Dermis blood vessel endothelial cell (primary cell): ENCODE results near the gene OGFOD3. TPM values are rescaled to one million over a fixed set of nuclear protein-coding genes. Genes with fewer than 3 reads are reported as not detected.

Source experiments
- DNase-seq: peaks from one replicate; pipeline ENCODE4 v3.0.0; 2010
- total RNA-seq: library from RNA; depleted of rRNA; stranded (reverse); fragments of >200 nt; gene quantifications from 2 replicates; pipeline ENCODE4 v1.2.3, GENCODE V29; 2014

OGFOD3 gene
- total RNA-seq, 1 donor from 2014 or later, result 35.1 TPM

- DNase-seq, result no peak
Observed at GRCh38 chr17:82403662-82404660, 14.4 kb downstream of the OGFOD3 start.

GRCh38 chr17:82402865-82403264 lies 15.5 kb downstream of the OGFOD3 start:
- DNase-seq, result no peak

GRCh38 chr17:82400830-82401229 lies 17.6 kb downstream of the OGFOD3 start:
- no peak for DNase-seq

- DNase-seq, result no peak
Observed at GRCh38 chr17:82400206-82400605, 18.2 kb downstream of the OGFOD3 start.

GRCh38 chr17:82399601-82400101 lies 18.7 kb downstream of the OGFOD3 start:
- no peak for DNase-seq

GRCh38 chr17:82399041-82399441 lies 19.3 kb downstream of the OGFOD3 start:
- DNase-seq, result peak; percentile 64

GRCh38 chr17:82397449-82398335 lies 20.7 kb downstream of the OGFOD3 start:
- DNase-seq, result no peak

- no peak for DNase-seq
Observed at GRCh38 chr17:82396601-82397435, 21.6 kb downstream of the OGFOD3 start.

- DNase-seq, result no peak
Observed at GRCh38 chr17:82394278-82394677, 24.1 kb downstream of the OGFOD3 start.

- DNase-seq, result no peak
Observed at GRCh38 chr17:82392941-82393340, 25.4 kb downstream of the OGFOD3 start.

- DNase-seq, result no peak
Observed at GRCh38 chr17:82392209-82392920, 26.0 kb downstream of the OGFOD3 start.

GRCh38 chr17:82391496-82392066 lies 26.8 kb downstream of the OGFOD3 start:
- DNase-seq, result no peak

- DNase-seq, result no peak
Observed at GRCh38 chr17:82390860-82391435, 27.4 kb downstream of the OGFOD3 start.

- DNase-seq, result no peak
Observed at GRCh38 chr17:82390015-82390859, 28.1 kb downstream of the OGFOD3 start.

- DNase-seq, result no peak
Observed at GRCh38 chr17:82389379-82389778, 29.0 kb downstream of the OGFOD3 start.

- DNase-seq, result no peak
Observed at GRCh38 chr17:82388922-82389283, 29.5 kb downstream of the OGFOD3 start.

- DNase-seq, result peak; percentile 18
Observed at GRCh38 chr17:82388223-82388921, 30.0 kb downstream of the OGFOD3 start.

- no peak for DNase-seq
Observed at GRCh38 chr17:82387705-82388106, 30.7 kb downstream of the OGFOD3 start.
